Mesenteric fat pad (tissue), 1 donor: ENCODE data around the gene PRKCD. TPM values are rescaled to one million over a fixed set of nuclear protein-coding genes. Genes with fewer than 3 reads are reported as not detected.

Source experiments
- DNase-seq: peaks from one replicate; pipeline ENCODE4 v3.0.0-alpha.2; 2020; ENCODE audit warnings: low spot score
- long read RNA-seq: library from polyadenylated mRNA; unstranded; transcript quantifications from one replicate; pipeline ENCODE4 v2.0.0, GENCODE V29; 2020
- total RNA-seq: library from RNA; stranded (reverse); fragmentation: NEBNext Ultra II Directional; extraction: Animal tissue kit (Norgen Biotek cat#: 25700); gene quantifications from one replicate; pipeline ENCODE4 v1.2.1, GENCODE V29; 2021
- donor health status: DM: yes; HTN: yes; CAD: no.

PRKCD gene
- total RNA-seq, result 80.4 TPM
- long read RNA-seq, transcript PRKCD-202 (18 exons, 2,810 nt), result major isoform, 5 of 37 reads
- long read RNA-seq, partial matches to known transcripts, result 21 of 37 reads
- long read RNA-seq, other reads (novel, unspliced or antisense), result 11 of 37 reads

DNA sequence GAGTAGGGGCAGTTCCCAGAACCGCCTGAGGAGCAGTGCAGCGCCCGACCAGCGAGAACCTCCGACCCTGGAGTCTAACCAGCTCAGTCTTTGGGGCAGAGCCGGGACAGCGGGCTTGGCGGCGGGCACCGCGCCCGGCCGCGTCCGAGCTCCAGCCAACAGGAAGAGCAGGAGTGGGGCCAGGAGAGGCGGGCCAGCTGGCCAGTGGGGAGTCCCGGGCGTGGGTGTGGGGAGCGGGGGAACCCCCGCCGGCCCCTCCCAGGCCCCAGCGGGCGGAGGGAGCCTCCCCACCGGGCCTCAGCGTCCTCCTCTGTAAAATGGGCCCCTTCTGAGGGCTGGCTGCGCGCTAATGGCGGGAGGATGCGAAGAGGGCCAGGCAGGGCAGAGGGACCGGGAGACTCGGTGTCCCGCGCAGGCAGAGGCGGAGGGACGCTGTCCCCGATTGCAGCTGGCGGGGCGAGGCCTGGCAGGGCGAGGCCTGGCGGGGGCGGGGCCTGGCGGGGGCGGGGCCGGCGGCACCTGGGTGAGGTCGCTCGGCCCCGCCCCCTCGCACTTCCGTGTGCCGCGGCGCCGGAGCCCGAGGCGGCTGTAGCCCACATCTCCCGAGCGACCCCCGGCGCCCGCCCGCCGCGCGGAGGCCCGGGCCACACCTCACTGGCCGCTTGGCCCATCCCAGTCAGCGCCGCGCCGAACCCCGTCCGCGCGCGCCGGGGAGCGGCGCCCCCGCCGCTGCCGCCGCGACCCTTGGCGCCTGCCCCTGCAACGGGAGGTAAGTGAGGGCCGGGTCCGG, at the start of gene PRKCD:
PRKCD (plus strand) TSS at position 550 of the 790 bp plus-strand sequence. CDS start 17,214 bp downstream, outside the sequence.
- peak; percentile 96 for DNase-seq

DNA sequence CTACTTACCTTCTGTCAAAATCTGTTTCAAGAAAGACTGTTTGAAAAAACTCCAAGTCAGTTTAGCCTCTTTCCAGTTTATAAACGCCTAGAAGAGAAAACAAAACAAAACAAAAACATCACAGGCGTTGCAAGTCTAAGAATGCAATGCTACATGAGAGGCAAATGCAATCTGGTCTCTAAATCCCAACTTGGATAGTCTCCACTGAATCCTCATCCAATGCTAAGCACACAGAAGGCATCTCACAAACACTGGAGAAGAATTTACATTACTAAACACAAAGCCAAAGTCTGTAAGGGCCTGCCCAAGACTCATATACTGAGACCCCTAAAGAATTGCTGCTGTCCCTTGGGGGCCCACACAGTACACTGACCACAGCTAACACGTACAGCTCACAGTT, 49.2 kb upstream of the PRKCD start:
- no peak for DNase-seq

DNA sequence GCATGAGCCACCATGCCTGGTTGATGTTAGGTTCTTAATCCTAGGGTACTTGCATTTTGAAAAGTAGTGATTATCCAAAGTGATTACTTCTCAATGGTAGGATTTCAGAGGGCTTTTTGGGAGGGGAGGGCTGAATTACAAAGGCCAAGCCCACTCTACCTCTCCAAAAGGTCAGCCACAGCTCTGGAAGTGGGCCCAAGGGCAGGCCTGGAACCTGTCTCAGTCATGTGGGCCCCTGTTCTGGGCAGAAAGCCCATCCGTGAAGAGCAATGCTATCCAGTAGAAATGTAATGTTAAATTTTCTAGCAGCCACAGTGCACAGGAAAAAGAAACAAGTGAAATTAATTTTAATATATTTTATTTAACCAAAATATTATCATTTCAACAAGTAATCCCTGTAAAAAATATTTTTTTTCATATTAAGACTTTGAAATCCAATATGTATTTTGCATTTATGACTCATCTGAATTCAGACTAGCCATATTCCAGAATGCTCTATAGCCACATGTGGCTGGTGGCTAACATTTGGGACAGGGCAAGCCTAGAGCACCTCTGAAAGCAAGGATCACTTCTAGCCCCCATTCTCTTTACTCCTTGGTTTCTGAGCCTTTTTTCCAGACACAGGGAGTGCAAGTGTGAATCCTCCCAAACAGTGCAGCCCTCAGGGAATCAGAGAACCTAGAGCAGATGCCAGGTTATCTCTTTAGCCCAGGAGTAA, 47.6 kb upstream of the PRKCD start:
- DNase-seq, result peak; percentile 28

- peak; percentile 86 for DNase-seq
These were observed 47.0 kb upstream of the PRKCD start for GRCh38 chr3:53114011-53114400.

DNA sequence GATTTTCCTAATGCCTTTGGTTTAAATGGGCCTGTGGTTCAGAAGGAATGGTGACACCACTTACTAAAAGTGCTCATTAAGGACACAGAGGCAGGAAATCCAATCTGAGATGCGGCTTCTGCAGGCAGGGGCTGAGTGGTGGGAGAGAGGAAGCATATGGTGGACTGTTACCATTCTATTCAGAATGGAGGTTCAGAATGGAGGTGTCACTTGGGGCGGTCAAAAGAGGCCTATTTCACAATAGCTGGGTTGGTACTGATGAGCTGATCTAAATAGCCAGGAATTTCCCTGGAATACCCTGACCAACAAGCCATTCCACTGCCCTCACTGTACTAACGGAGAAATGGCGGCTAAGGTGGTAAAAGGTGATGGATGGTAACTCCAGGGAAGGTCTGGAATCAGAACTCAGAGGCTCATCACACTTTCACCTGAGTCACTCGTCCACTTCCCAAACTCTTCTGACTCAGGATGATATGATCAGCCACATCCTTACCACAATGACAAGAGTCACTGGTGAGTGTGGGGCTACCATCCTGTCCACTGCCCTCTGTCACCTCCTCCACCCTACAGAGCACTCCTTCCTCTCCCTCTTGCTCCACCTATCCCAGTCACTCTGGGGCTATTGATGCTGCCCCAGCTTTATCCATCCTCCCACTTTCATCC, 46.5 kb upstream of the PRKCD start:
- DNase-seq, result peak; percentile 22

DNA sequence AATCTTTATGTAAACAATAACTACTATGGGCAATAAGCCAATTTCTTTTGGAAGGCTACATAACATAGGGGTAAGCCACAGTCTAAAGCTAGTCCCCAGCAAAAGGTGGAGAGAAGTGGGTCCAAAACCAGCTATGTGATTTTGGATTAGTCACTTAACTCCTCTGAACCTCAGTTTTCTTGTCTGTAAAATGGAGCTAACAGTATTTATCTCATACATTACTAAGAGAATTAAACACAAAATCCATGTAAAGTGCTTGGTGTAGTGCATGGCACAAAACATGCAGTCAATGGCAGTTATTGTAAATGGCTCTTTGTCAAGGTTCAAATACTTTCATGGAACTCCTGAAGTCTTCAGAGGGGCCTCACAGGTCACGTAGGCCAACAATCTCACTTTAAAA, 44.1 kb upstream of the PRKCD start:
- no peak for DNase-seq

DNA sequence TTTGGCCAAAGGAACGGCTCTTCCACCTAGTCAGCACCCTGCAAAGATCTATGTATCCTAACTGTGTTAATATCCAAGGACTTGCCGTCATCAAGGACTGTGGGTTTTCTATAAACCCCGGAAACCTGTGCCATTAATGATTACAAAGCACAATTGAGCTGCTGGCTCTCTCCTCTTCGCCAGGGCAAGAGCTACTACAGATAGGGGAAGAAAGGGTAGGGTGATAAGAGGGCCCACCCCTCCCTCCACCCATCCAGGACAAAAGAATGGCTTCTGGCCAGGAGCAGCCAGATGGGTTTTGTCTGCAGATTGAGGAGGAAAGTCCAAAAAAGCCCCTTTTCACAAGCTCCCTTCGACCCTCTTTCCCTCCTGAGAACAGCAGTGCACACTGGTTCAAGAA, 40.7 kb upstream of the PRKCD start:
- peak; percentile 43 for DNase-seq

DNA sequence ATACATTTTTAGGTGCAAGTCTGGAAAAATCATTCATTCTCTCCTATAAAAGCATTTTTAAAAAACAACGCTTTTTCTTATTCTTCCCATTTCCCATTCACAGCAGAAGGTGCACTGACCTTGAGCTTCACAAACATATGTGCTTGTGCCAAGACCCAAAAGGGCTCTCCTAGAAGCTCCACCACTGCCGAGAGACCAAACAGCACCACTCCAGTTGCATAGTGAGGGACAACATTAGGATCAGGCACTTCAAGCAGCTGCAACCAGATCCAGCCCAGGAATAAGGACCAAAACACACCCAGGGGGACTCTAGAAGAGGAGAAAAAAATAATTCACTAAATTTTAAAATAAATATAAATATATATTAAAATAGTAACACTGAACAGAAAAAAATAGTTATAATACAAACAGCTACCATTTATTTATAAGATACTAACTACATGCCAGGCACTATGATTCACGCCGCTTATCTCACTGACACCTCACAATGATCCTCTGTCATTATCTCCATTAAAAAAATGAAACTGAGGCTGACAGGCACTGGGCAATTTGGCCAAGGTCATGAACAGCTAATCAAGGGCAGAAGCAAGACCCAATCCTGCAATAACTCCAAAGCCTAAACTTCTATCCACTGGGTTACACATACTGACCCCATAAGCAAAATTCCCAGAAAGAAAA, 38.6 kb upstream of the PRKCD start:
- peak; percentile 5 for DNase-seq

DNA sequence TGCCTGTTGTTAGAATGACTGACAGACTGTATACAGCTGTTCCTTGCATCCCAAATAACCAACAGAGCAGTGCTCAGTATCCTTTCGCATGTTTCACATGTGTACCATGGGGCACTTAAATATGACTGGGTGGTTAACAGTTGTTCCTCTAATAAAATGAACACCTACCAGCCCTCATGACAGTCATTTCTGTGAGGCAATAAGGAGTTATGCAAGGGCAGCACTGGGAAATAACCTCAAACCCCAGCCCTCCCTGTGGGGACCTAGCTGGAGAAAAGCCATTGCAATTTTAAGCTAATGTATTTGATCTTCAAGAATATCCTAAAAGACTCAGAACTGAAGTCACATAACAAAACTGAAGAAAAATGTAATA, 38.1 kb upstream of the PRKCD start:
- no peak for DNase-seq

GRCh38 chr3:53123510-53123909, 37.5 kb upstream of the PRKCD start:
- no peak for DNase-seq

GRCh38 chr3:53123953-53124352, 37.1 kb upstream of the PRKCD start:
- DNase-seq, result no peak

DNA sequence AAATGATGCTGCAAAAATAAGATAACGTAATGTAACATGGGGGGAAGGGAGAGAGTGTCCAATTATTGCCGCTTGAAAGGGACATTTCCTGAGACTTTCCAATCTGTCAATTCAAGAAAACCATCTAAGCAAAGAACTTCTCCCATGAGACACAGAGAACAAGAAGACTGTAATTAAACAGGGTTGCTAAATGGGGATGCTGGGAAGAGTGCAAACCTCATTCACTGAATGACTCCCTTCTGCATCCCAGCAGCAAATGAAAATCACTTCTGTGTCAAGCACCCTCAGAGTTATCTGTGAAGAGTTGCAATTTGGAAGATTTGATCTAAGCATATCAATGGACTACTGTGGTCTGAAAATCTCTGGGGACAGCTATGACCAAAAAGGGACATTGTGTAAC, 34.4 kb upstream of the PRKCD start:
- no peak for DNase-seq

GRCh38 chr3:53129344-53129743, 31.7 kb upstream of the PRKCD start:
- no peak for DNase-seq

DNA sequence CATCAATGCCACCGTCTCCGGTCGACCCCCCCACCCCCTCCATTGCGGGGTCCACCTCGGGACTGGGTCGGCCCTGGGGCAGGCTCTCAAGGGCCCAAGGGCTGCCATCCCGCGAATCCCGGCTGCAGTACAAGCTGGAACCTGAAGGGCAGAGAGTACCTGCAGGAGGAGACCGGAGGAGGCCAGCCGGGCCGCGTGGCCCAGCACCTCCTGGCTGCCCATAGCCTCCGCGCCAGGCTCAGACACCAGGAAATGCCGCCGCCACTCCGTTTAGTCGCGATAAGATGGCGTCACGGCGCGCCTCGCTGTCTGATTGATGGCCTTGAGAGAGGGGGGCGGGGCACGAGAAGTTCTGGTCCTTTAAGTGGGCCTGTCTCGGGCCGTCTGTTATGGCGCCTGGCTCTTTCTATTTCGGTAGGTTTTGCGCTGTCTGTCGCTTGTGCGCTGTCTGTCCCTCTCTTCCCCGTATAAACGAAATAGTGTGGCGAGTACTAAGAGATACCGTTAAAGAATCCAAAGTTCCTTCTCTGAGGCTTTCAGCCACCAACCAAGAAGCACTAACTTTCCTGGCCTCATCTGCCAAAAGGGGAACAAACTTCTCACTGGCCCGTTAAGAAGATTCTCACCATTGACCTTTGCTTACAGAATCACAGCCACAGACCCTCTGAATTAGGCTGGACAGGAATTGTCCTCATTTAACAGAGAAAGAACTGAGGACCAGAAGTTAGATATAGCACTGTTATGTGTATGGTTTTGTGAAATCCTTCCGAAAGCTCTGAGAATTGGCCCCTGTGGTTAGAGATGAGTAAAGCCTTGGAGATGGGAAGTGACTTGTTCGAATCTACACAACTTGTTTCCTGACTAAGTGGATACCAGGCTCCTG, 30.6 kb upstream of the PRKCD start, which contains the start of gene RFT1:
RFT1 (minus strand) TSS at position 257 of the 883 bp plus-strand sequence; CDS start at position 222, 35 bp downstream.
- DNase-seq, result peak; percentile 98

DNA sequence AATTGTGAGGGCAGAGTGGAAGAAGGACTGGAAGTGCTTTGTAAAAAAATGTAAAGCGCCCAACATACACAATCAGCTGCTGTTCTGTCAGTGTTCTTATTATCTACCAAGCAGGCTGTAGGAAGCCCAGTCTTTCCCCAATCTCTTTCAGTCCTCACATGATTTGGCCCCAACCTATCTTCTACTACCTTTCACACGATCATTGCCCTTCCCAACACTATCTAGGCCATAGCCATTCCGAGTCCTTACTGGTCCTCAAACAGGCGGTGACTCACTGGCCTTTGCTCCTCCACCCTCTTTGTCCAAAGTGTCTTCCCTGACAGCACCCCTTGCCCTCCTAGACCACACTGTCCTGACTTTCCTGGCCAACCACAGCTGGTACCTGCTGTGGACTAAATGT, 29.9 kb upstream of the PRKCD start:
- no peak for DNase-seq

GRCh38 chr3:53132347-53132746, 28.7 kb upstream of the PRKCD start:
- no peak for DNase-seq

GRCh38 chr3:53134631-53135232, 26.3 kb upstream of the PRKCD start:
- no peak for DNase-seq

DNA sequence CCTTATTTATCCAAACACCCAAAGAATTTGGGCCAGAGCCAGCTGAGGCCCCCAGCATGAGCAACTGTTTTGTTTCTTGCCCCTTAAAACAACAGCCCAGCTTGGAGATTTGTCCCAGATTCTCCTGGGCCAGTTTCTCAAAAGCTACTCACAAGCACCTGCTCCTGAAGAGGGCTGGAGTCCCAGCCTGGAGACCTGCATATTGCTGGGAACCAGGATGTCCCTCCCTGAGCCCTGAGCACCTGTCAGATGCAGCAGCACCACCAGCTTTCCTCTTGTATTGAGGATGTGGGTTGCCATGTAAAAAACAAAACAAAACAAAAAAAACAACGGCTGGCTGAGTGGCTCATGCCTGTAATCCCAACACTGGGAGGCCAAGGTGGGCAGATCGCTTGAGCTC, 23.8 kb upstream of the PRKCD start:
- no peak for DNase-seq

GRCh38 chr3:53137835-53138446, 23.1 kb upstream of the PRKCD start:
- no peak for DNase-seq
